ENCODE results near the gene IPO4. TPM values are rescaled to one million over a fixed set of nuclear protein-coding genes. Genes with fewer than 3 reads are reported as not detected.

Gene IPO4
- total and polyA plus RNA-seq, 2 of the 13 experiments (the other 11 are each of a cell fraction or from before 2014, with no cell fraction given): 39.0 to 179 TPM

DNA sequence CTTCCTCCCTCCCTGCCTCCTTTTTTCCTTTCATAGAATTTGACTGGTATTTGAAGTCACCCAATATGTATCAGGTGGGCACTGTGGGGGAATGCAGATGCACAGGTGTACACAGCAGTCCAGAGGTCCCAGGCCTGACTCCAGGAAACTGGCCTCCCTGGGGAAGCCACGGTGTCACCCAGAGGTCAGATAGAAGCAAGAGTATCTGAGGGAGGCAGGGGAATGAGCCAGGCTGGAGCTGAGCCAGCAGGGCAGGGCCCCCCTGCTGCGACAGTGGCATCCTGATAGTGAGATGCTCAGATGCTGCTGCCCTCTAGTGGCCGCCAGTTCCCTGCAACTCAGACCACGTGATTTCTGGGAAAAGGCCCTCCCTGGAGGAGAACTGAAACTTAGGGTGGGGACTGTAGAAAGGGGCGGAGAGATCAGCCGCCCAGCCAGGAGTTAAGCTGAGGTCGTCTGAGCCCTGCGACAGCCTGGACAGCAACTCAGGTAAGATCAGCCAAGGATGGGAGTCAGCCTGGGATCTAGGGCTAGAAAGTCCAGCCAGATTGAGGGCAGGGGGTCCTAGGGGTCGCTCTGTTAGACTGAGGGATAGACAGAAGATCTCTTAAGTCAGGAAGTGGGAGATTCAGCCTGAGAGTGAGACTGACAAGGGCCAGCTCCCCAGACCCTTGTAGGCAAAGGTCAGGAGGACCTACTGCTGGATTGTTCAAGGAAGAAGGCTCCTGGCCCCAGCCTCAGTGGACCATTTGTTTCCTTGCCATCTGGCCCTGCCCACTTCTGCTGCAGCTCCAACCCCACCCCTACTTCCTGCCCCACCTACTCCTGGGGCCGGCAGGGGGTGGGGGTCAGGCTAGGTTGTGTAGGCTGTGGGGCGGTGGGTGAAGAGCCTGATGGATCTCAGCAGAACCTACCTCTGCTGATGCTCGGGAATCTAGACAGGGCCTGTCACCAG, 27.5 kb downstream of the IPO4 start, which contains the start of gene IRF9 (continued):
- TF ChIP-seq ZBTB34 (CRISPR knock-in tag; IDR thresholded peaks at IDR 0.05): peak; percentile 69; the same call in 1 of the 2 replicates
- no peak for TF ChIP-seq ZNF101 (CRISPR knock-in tag; IDR thresholded peaks at IDR 0.05; ENCODE audit: borderline replicate concordance, low read depth)
- TF ChIP-seq, protein P1, sequence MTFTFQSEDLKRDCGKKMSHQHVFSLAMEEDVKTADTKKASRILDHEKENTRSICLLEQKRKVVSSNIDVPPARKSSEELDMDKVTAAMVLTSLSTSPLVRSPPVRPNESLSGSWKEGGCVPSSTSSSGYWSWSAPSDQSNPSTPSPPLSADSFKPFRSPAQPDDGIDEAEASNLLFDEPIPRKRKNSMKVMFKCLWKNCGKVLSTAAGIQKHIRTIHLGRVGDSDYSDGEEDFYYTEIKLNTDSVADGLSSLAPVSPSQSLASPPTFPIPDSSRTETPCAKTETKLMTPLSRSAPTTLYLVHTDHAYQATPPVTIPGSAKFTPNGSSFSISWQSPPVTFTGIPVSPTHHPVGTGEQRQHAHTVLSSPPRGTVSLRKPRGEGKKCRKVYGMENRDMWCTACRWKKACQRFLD (CRISPR knock-in tag; IDR thresholded peaks at IDR 0.05; ENCODE audit: borderline replicate concordance): peak; percentile 78; the same call in 1 of the 2 replicates
- TF ChIP-seq, protein P2, sequence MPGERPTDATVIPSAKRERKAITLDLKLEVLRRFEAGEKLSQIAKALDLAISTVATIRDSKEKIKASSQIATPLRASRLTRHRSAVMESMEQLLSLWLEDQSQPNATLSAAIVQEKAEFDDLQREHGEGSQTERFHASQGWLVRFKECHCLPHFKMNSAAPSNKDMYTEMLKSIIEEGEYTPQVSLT (CRISPR knock-in tag; IDR thresholded peaks at IDR 0.05; ENCODE audit: borderline replicate concordance, low read depth): no peak; the same call in 1 of the 2 replicates
- no peak; the same call in 1 of the 2 replicates for TF ChIP-seq FOSL1 (CRISPR knock-in tag; IDR thresholded peaks at IDR 0.05; ENCODE audit: borderline replicate concordance)
- no peak for TF ChIP-seq FOXP1 (IDR thresholded peaks at IDR 0.05)
- TF ChIP-seq FOXP1 (CRISPR knock-in tag; IDR thresholded peaks at IDR 0.05): peak; percentile 74
- no peak for TF ChIP-seq NFE2L1 (CRISPR knock-in tag; IDR thresholded peaks at IDR 0.05; ENCODE audit: borderline replicate concordance)
- TF ChIP-seq ZBTB26 (CRISPR knock-in tag; IDR thresholded peaks at IDR 0.05; ENCODE audit: borderline replicate concordance): peak; percentile 89
- peak; percentile 68 for TF ChIP-seq TBL1XR1 (IDR thresholded peaks at IDR 0.05; ENCODE audit: borderline replicate concordance, low read length, partially characterized antibody)
- TF ChIP-seq KDM6A (CRISPR knock-in tag; IDR thresholded peaks at IDR 0.05; ENCODE audit: low read depth): peak; percentile 81
- 0 out of 2 replicates have a peak, but pooled peaks have one; percentile 54 for TF ChIP-seq ZSCAN12 (CRISPR knock-in tag; IDR thresholded peaks at IDR 0.05)
- TF ChIP-seq ZFYVE20 (CRISPR knock-in tag; IDR thresholded peaks at IDR 0.05; ENCODE audit: borderline replicate concordance, low read depth): peak; percentile 81; the same call in 1 of the 2 replicates
- no peak for TF ChIP-seq IRF1 (CRISPR knock-in tag; IDR thresholded peaks at IDR 0.05; ENCODE audit: low read depth)
- peak; percentile 100 for TF ChIP-seq CTCF (CRISPR knock-in tag; IDR thresholded peaks at IDR 0.05)
- peak; percentile 57; the same call in 1 of the 2 replicates for TF ChIP-seq ZNF34 (CRISPR knock-in tag; IDR thresholded peaks at IDR 0.05; ENCODE audit: borderline replicate concordance)

Data from HepG2 (cell line).